ENCODE measurements around the gene FOXI1.

GRCh38 chr5:170110403-170111087 lies 4.8 kb downstream of the FOXI1 start:
- no peak for TF ChIP-seq ZNF398 (tag by site-specific recombination; IDR thresholded peaks at IDR 0.05)
- TF ChIP-seq ZNF501 (tag by site-specific recombination; IDR thresholded peaks at IDR 0.05) = no peak
- TF ChIP-seq CTCF (tag by site-specific recombination; IDR thresholded peaks at IDR 0.05) = no peak
- no peak for TF ChIP-seq ZNF350 (tag by site-specific recombination; IDR thresholded peaks at IDR 0.05)
- TF ChIP-seq ZNF449 (tag by site-specific recombination; IDR thresholded peaks at IDR 0.05) = no peak
- TF ChIP-seq ZNF391 (tag by site-specific recombination; IDR thresholded peaks at IDR 0.05; ENCODE audit: borderline replicate concordance, low read depth) = no peak
- no peak for TF ChIP-seq ZNF114 (tag by site-specific recombination; IDR thresholded peaks at IDR 0.05)

All from HEK293 (cell line).